Activated CD4-positive, alpha-beta T cell treated with anti-CD3 and anti-CD28 coated beads, Interleukin-2, amount 50 U/mL, for 48 hours (primary cell): ENCODE data around the gene ZNF407.

Source experiments
- DNase-seq, 2 experiments: peaks; one replicate each; pipeline ENCODE4 v3.0.0-alpha.2; 2020

Gene ZNF407

GRCh38 chr18:74589811-74590210 is 7.9 kb upstream of the ZNF407 start:
- no peak for DNase-seq

GRCh38 chr18:74590671-74591070 is 7.0 kb upstream of the ZNF407 start:
- no peak for DNase-seq

- no peak for DNase-seq
These were observed 2.2 kb upstream of the ZNF407 start for GRCh38 chr18:74595431-74595830.

- DNase-seq = peak; percentile 71 to 75
These were observed 522 bp upstream of the ZNF407 start for GRCh38 chr18:74597034-74597661.

- DNase-seq = peak; percentile 68 to 74
These were observed 806 bp downstream of the ZNF407 start for GRCh38 chr18:74598350-74599001.

GRCh38 chr18:74604361-74604760 is 6.7 kb downstream of the ZNF407 start:
- no peak for DNase-seq

- DNase-seq = no peak
These were observed 7.1 kb downstream of the ZNF407 start for GRCh38 chr18:74604774-74605173.

- no peak for DNase-seq
These were observed 11.0 kb downstream of the ZNF407 start for GRCh38 chr18:74608681-74609080.

GRCh38 chr18:74609535-74609934 is 11.9 kb downstream of the ZNF407 start:
- DNase-seq = no peak

- no peak for DNase-seq
These were observed 12.5 kb downstream of the ZNF407 start for GRCh38 chr18:74610051-74610615.

DNA sequence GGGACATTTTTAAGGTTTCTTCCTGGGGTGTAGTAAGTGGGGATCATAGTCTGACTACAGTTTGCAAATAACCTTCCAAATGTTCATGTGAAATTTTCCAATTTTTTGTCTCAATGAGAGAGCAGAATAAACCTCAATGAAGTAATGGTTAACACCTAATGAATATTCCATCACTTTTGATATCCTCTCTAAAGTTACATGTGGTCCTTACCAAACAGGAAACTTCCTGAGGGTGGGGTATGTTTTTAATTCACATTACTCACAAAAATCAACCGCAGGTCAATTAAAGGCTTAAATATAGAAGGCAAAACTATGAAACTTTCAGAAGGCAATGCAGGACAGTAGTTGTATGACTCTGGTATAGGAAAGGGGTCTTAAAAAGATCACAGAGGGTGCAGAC is 13.2 kb downstream of the ZNF407 start:
- no peak for DNase-seq

DNA sequence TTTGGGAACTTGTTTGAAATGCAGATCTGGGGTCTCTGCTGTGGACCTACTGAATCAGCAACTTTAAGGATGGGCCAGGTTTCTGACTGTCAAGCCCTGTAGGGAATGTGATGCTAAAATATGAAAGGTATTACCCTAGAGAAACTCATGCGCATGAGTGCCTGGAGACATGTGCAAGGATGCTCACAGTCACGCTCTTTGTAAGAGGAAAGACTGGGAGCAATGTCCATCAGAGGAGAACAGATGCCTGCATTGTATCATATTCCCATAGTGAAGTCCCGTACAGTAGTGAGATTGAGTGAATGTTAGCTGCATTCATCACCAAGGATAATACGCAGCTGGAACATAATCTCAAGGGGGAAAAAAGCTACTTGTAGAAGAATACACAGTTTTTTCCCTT is 14.1 kb downstream of the ZNF407 start:
- no peak for DNase-seq

DNA sequence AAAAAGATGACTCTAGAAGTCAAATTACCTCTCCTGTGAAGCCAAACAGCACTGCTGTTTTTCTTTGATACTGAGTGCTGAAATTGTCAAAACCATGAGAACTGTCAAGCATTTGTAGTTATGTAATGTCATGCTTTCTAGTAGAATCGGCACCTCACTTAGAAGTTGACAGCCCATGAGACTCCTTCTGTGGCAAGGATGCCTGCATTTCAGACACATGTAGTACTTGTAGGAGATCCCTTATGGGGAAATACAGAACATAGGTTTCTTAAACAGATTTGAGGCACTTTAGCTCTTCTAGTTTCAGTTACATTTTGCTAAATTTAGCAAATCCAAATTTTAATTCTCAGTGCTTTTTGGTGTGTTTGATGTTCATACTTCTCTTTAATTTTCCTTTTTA is 15.7 kb downstream of the ZNF407 start:
- DNase-seq = no peak

DNA sequence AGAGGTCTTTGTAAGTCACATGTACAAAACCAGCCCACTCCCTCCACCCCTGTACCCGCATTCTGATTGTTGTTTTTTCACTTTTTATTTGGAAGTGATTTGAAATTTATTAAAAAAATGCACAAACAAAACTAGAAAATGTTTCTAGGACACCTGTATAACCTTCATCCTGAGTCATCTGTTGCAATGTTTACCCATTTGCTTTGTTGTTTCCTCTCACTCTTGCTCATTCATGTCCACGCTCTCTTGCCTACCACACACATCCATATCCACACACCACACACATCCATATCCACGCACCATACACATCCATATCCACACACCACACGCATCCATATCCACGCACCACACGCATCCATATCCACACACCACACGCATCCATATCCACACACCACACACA is 18.8 kb downstream of the ZNF407 start:
- DNase-seq = no peak

- no peak for DNase-seq
These were observed 19.8 kb downstream of the ZNF407 start for GRCh38 chr18:74617486-74617885.

- no peak for DNase-seq
These were observed 24.4 kb downstream of the ZNF407 start for GRCh38 chr18:74622072-74622471.

DNA sequence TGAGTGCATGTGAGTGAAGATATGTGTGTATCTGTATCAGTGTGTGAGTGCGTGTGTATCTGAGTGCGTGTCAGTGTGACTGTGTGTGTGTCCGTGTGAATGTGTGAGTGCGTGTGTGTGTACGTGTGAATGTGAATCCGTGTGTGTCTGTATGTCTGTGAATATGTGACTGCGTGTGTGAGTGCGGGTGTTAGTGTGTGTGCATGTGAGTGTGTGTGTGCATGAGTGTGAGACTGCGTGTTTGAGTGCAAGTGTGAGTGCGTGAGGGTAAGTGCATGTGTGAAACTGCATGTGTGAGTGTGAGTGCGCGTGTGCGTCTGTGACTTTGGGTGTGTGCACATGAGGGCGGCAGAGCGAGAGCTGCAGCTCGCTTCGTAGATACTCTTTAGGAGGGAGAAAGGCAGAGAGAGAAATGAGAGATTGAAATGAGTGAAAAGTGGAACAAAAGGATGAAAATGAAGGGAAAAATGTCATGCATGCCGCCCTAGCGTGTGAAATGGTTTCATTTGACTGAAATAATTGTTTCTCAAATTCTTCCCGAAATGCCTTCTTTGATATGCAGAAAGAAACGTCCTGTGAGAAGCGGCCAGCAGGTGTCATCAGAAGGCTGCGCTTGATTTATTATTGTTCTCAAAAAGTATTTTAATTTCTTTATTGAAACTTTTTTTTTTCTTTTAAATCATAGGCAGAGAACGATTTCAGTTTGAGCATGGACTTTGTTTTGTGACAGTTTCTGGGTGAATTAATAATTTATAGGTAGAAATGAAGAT is 25.6 kb downstream of the ZNF407 start:
- peak in 1 of 2 experiments; percentile 22 for DNase-seq

DNA sequence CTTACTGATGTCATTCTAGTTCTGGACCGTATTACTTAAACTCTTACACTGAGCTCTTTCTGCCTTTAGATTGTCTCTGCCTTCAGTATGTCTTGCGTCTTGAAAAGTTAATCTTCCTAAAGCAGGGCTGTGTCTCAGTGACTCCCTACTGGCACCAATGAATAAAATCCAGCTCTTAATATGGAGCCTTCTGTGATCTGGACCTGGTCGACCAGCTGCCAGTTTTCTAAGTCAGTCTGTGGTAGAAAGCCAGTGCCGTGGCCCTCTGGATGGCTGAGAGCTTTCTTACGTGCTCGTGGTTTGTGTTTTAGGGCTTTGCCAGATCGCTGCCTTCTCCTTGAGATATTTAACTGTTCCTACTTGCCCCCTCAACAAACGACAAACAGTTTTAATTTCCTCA is 26.8 kb downstream of the ZNF407 start:
- DNase-seq = no peak

- no peak for DNase-seq
These were observed 27.5 kb downstream of the ZNF407 start for GRCh38 chr18:74625157-74625556.

- no peak for DNase-seq
These were observed 28.6 kb downstream of the ZNF407 start for GRCh38 chr18:74626049-74626874.

- no peak for DNase-seq
These were observed 33.1 kb downstream of the ZNF407 start for GRCh38 chr18:74630804-74631203.

- no peak for DNase-seq
These were observed 33.5 kb downstream of the ZNF407 start for GRCh38 chr18:74631212-74631611.
